Karpas-422 (cell line): ENCODE data around the gene TACC3. TPM values are rescaled to one million over a fixed set of nuclear protein-coding genes. Genes with fewer than 3 reads are reported as not detected.

Experiments
- DNase-seq: peaks from one replicate; pipeline ENCODE4 v3.0.0-alpha.2; 2015
- H2AFZ ChIP-seq: fragments of 200-600 bp; sonication (generic); 2 replicates; pipeline ENCODE4 v1.6.1; 2014; ENCODE audit warnings: antibody characterized with exemption, low read length, mixed read lengths
- H3K27ac ChIP-seq: fragments of 200-600 bp; sonication (generic); 2 replicates; pipeline ENCODE4 v1.5.1; 2014; ENCODE audit warnings: mild to moderate bottlenecking, low read length, moderate library complexity
- H3K27me3 ChIP-seq: fragments of 200-600 bp; sonication (generic); 2 replicates; pipeline ENCODE4 v1.6.1; 2014; ENCODE audit warnings: low read length, mixed read lengths
- H3K36me3 ChIP-seq: fragments of 200-600 bp; sonication (generic); 2 replicates; pipeline ENCODE4 v1.6.1; 2014; ENCODE audit warnings: low read length, mixed read lengths; ENCODE audit not compliant: insufficient read depth
- H3K4me1 ChIP-seq: fragments of 200-600 bp; sonication (generic); 2 replicates; pipeline ENCODE4 v1.6.1; 2014; ENCODE audit warnings: mild to moderate bottlenecking, low read length, mixed read lengths
- H3K4me2 ChIP-seq: fragments of 200-600 bp; sonication (generic); 2 replicates; pipeline ENCODE4 v1.6.1; 2014; ENCODE audit warnings: low read length, low read depth, mild to moderate bottlenecking; ENCODE audit not compliant: poor library complexity, severe bottlenecking
- H3K4me3 ChIP-seq: fragments of 200-600 bp; sonication (generic); 2 replicates; pipeline ENCODE4 v1.5.1; 2014; ENCODE audit warnings: mild to moderate bottlenecking, antibody characterized with exemption, low read length, mixed read lengths
- H3K79me2 ChIP-seq: fragments of 200-600 bp; sonication (generic); 2 replicates; pipeline ENCODE4 v1.6.1; 2014; ENCODE audit warnings: mild to moderate bottlenecking, low read length, mixed read lengths
- H3K9ac ChIP-seq: fragments of 200-600 bp; sonication (generic); 2 replicates; pipeline ENCODE4 v1.6.0; 2014; ENCODE audit warnings: low read length
- H3K9me2 ChIP-seq: fragments of 200-600 bp; sonication (generic), shearing (Covaris generic); replicated peaks from 2 replicates; pipeline ENCODE4 v1.6.0; 2014; ENCODE audit warnings: mild to moderate bottlenecking, low read length, moderate library complexity; ENCODE audit not compliant: insufficient read depth
- H3K9me3 ChIP-seq: fragments of 300-700, 200-600 bp; sonication (generic); 2 replicates; pipeline ENCODE4 v1.6.1; 2014; ENCODE audit warnings: low read length, mixed read lengths
- H4K20me1 ChIP-seq: fragments of 200-600 bp; sonication (generic); 2 replicates; pipeline ENCODE4 v1.6.1; 2014; ENCODE audit warnings: mild to moderate bottlenecking, antibody characterized with exemption, low read length, low read depth; ENCODE audit not compliant: insufficient read depth
- total RNA-seq: library from RNA; depleted of rRNA; stranded (reverse); fragments of >200 nt; shearing (Covaris generic); gene quantifications from 2 replicates; pipeline ENCODE4 v1.2.3, GENCODE V29; 2014; ENCODE audit warnings: low replicate concordance

TACC3 gene
- total RNA-seq, 1 experiment from 2014 or later: 22.0 TPM

- Histone ChIP-seq H3K27me3 (no peaks in the 10 kb centered on the region), H3K9ac (no peak overlapping the region), H2AFZ (no peak overlapping the region), H4K20me1 (peaks cover 47% of the 10 kb centered on the region), H3K79me2 (peaks cover 79% of the 10 kb centered on the region), H3K27ac (no peak overlapping the region), H3K4me1 (peaks cover 61% of the 10 kb centered on the region), H3K9me3 (no peaks in the 10 kb centered on the region), H3K9me2 (no peaks in the 10 kb centered on the region), H3K4me2 (no peak overlapping the region), H3K36me3 (no peaks in the 10 kb centered on the region), H3K4me3 (no peak overlapping the region)
- DNase-seq: no peak
Observed at GRCh38 chr4:1717129-1718094, 3.9 kb upstream of the TACC3 start.

GRCh38 chr4:1718095-1718850, 3.0 kb upstream of the TACC3 start:
- peaks cover 69% of the 10 kb centered on the region for H3K4me1 ChIP-seq
- H3K4me2 ChIP-seq: peak overlapping the region; percentile 96
- no peak overlapping the region for H3K9ac ChIP-seq
- H3K9me3 ChIP-seq: no peaks in the 10 kb centered on the region
- no peaks in the 10 kb centered on the region for H3K27me3 ChIP-seq
- peaks cover 51% of the 10 kb centered on the region for H4K20me1 ChIP-seq
- H3K9me2 ChIP-seq: no peaks in the 10 kb centered on the region
- peaks cover 82% of the 10 kb centered on the region for H3K79me2 ChIP-seq
- H3K27ac ChIP-seq: peak overlapping the region; percentile 87
- DNase-seq: no peak
- H2AFZ ChIP-seq: no peak overlapping the region
- 0 out of 2 replicates have a peak overlapping the region, but pooled peaks have one; percentile 18 for H3K4me3 ChIP-seq
- peaks cover 2% of the 10 kb centered on the region; the same call in 1 of the 2 replicates for H3K36me3 ChIP-seq

GRCh38 chr4:1720163-1720983, 948 bp upstream of the TACC3 start:
- Histone ChIP-seq H3K27ac (peak overlapping the region; percentile 87), H2AFZ (0 out of 2 replicates have a peak overlapping the region, but pooled peaks have one; percentile 50), H3K4me2 (peak overlapping the region; percentile 96), H3K9ac (peak overlapping the region; percentile 93), H4K20me1 (peaks cover 36% of the 10 kb centered on the region), H3K27me3 (no peaks in the 10 kb centered on the region), H3K36me3 (peaks cover 12% of the 10 kb centered on the region; the same call in 1 of the 2 replicates), H3K9me3 (no peaks in the 10 kb centered on the region), H3K9me2 (no peaks in the 10 kb centered on the region), H3K4me1 (peaks cover 54% of the 10 kb centered on the region), H3K79me2 (peaks cover 71% of the 10 kb centered on the region), H3K4me3 (peak overlapping the region; percentile 82)
- peak; percentile 85 for DNase-seq

- peak overlapping the region; percentile 58 for H3K27ac ChIP-seq
- DNase-seq: peak; percentile 62
- H3K36me3 ChIP-seq: peaks cover 23% of the 10 kb centered on the region
- no peak overlapping the region for H2AFZ ChIP-seq
- peak overlapping the region; percentile 97 for H3K4me2 ChIP-seq
- H3K4me1 ChIP-seq: peaks cover 40% of the 10 kb centered on the region
- peak overlapping the region; percentile 77 for H3K4me3 ChIP-seq
- no peaks in the 10 kb centered on the region for H3K9me2 ChIP-seq
- no peaks in the 10 kb centered on the region for H3K27me3 ChIP-seq
- H4K20me1 ChIP-seq: peaks cover 25% of the 10 kb centered on the region
- peak overlapping the region; percentile 83 for H3K9ac ChIP-seq
- H3K9me3 ChIP-seq: no peaks in the 10 kb centered on the region
- H3K79me2 ChIP-seq: peaks cover 70% of the 10 kb centered on the region
Observed at GRCh38 chr4:1721666-1722550, 587 bp downstream of the TACC3 start.

GRCh38 chr4:1722551-1723118, 1.3 kb downstream of the TACC3 start:
- no peak overlapping the region for H2AFZ ChIP-seq
- H3K9me2 ChIP-seq: no peaks in the 10 kb centered on the region
- H3K36me3 ChIP-seq: peaks cover 30% of the 10 kb centered on the region
- peak overlapping the region; percentile 97 for H3K4me2 ChIP-seq
- peak overlapping the region; percentile 83 for H3K9ac ChIP-seq
- peaks cover 24% of the 10 kb centered on the region for H4K20me1 ChIP-seq
- H3K79me2 ChIP-seq: peaks cover 70% of the 10 kb centered on the region
- peak overlapping the region; percentile 77 for H3K4me3 ChIP-seq
- peak overlapping the region; percentile 58 for H3K27ac ChIP-seq
- no peaks in the 10 kb centered on the region for H3K27me3 ChIP-seq
- peaks cover 40% of the 10 kb centered on the region for H3K4me1 ChIP-seq
- DNase-seq: no peak
- no peaks in the 10 kb centered on the region for H3K9me3 ChIP-seq

- Histone ChIP-seq H3K36me3 (peaks cover 37% of the 10 kb centered on the region), H3K4me1 (peaks cover 35% of the 10 kb centered on the region), H2AFZ (no peak overlapping the region), H3K27ac (peak overlapping the region; percentile 58), H3K9me2 (no peaks in the 10 kb centered on the region), H3K79me2 (peaks cover 73% of the 10 kb centered on the region), H3K9ac (peak overlapping the region; percentile 83), H4K20me1 (peaks cover 18% of the 10 kb centered on the region), H3K9me3 (no peaks in the 10 kb centered on the region), H3K27me3 (no peaks in the 10 kb centered on the region), H3K4me3 (peak overlapping the region; percentile 77), H3K4me2 (peak overlapping the region; percentile 97)
- no peak for DNase-seq
Observed at GRCh38 chr4:1723131-1723801, 1.9 kb downstream of the TACC3 start.
